Measurements from ENCODE around the gene ACOXL.

ACOXL gene

GRCh38 chr2:110818767-110819481 lies 86.6 kb downstream of the ACOXL start:
- DNase-seq (ENCODE audit: low read depth, low spot score) = no peak
- H3K4me3 ChIP-seq (ENCODE audit: low read depth, low read length) = no peak overlapping the region
- TF ChIP-seq CTCF (IDR thresholded peaks at IDR 0.05; ENCODE audit: low read depth, low read length) = peak; percentile 24
- in situ Hi-C loops (cut with HindIII; ENCODE audit: low sequenced_read_pairs) = no loop called here

GRCh38 chr2:110819711-110820110 lies 87.3 kb downstream of the ACOXL start:
- DNase-seq (ENCODE audit: low read depth, low spot score) = no peak
- no peak for TF ChIP-seq CTCF (IDR thresholded peaks at IDR 0.05; ENCODE audit: low read depth, low read length)
- in situ Hi-C loops (cut with HindIII; ENCODE audit: low sequenced_read_pairs) = no loop called here
- no peak overlapping the region for H3K4me3 ChIP-seq (ENCODE audit: low read depth, low read length)

- no peak for DNase-seq (ENCODE audit: low read depth, low spot score)
- in situ Hi-C loops (cut with HindIII; ENCODE audit: low sequenced_read_pairs) = no loop called here
- no peak for TF ChIP-seq CTCF (IDR thresholded peaks at IDR 0.05; ENCODE audit: low read depth, low read length)
- H3K4me3 ChIP-seq (ENCODE audit: low read depth, low read length) = no peak overlapping the region
Observed at GRCh38 chr2:110820128-110820527, 87.8 kb downstream of the ACOXL start.

- in situ Hi-C loops (cut with HindIII; ENCODE audit: low sequenced_read_pairs) = no loop called here
Observed at GRCh38 chr2:110823165-110823564, 90.8 kb downstream of the ACOXL start.

GRCh38 chr2:110827511-110827910 lies 95.1 kb downstream of the ACOXL start:
- H3K4me3 ChIP-seq (ENCODE audit: low read depth, low read length) = no peak overlapping the region
- TF ChIP-seq CTCF (IDR thresholded peaks at IDR 0.05; ENCODE audit: low read depth, low read length) = no peak
- in situ Hi-C loops (cut with HindIII; ENCODE audit: low sequenced_read_pairs) = no loop called here
- DNase-seq (ENCODE audit: low read depth, low spot score) = no peak

More at GRCh38 chr2:110823165-110823564, 90.8 kb downstream of the ACOXL start:
- no peak for TF ChIP-seq CTCF (IDR thresholded peaks at IDR 0.05; ENCODE audit: low read depth, low read length)
- DNase-seq (ENCODE audit: low read depth, low spot score) = no peak
- no peak overlapping the region for H3K4me3 ChIP-seq (ENCODE audit: low read depth, low read length)

GRCh38 chr2:110828330-110828729 lies 96.0 kb downstream of the ACOXL start:
- TF ChIP-seq CTCF (IDR thresholded peaks at IDR 0.05; ENCODE audit: low read depth, low read length) = no peak
- in situ Hi-C loops (cut with HindIII; ENCODE audit: low sequenced_read_pairs) = no loop called here
- no peak for DNase-seq (ENCODE audit: low read depth, low spot score)
- H3K4me3 ChIP-seq (ENCODE audit: low read depth, low read length) = no peak overlapping the region

Measured in astrocyte of the spinal cord (primary cell).